Cerebellar cortex (tissue), 1 donor: ENCODE measurements around the gene ALKBH6.
"Not testable (repeated sequence)": the region's sequence is repeated elsewhere in the genome, so short reads cannot be mapped to it uniquely, and the experiment has no call there.

Experiments used
- DNase-seq: peaks from one replicate; pipeline ENCODE4 v3.0.0-alpha.2; 2015; ENCODE audit warnings: low spot score

ALKBH6 gene

DNA sequence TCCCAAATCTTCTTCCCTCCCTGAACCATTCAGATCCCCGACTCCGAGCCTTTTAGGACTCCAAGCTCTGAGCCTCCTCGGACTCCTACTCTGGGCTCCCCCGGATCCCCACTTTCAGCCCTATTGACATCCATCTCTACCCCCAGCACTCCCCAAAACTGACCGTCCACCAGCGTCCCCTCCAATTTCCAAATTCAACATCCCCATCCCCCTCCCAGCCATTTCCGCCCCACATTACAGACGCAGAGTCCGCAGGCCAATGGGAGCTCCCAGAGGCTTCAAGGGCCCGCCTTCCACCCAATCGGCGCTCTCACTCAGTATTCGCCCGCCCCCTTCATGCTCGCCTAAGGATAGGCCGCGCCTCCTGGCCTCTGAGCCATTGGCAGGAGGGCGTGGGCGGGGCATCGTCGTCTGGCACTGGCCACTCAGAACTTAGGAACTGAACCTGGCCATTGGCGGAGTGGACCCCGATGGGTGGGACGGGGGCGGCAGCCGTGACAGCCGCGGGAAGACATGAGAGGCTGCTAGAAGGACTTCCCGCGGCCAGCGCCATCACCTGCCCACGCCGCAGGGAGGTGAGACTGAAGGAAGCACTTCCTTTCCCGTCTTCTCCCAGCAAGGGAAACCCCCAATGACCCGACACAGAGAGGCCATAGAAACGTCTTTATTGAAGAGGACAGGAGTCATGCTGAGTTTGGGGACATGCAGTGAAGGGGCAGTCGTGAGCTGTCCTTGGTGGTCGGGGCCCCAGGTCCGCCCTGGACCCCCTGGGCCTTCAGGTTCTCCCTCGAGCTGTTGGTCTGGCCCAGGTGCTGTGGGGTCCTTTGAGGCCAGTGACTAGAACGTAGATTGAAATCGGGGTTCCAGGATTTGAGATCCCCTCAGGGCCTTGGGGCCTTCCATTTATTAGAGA, at the start of gene ALKBH6:
TSS of gene ALKBH6 (minus strand) at position 202 of the 913 bp plus-strand sequence. CDS start 816 bp downstream, outside the sequence.
- peak; percentile 100 for DNase-seq

GRCh38 chr19:36061367-36061766, 47.4 kb upstream of the ALKBH6 start:
- DNase-seq = no peak

GRCh38 chr19:36060430-36060829, 46.4 kb upstream of the ALKBH6 start:
- DNase-seq = peak; percentile 60

DNA sequence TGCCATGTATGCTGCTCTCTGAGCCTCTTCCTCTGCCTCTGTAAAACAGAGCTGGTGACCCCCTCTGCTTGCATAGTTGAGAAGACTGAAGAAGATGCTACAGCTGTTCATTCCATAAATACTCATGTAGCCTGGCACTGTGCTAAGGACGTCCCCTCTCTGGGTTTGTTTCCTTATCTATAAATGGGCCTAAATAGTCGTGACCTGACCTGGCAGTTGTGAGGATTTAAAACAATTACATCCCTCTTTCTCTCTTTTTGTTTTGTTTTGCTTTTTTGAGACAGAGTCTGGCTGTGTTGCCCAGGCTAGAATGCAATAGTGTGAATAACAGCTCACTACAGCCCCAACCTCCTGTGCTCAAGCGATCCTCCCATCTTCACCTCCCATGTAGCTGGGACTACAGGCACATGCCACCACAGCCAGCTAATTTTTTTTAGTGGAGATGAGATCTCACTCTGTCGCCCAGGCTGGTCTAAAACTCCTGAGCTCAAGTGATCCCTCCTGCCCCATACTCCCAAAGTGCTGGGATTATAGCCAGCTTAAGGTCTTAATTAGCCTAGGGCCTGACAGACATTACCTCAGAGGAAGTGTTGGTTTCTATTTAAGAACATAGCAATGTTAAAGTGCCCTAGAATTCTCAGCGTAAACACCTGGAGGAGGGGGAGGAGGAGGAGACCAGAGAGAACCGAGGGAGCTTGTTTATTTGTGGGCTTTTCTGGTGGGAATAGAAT, 45.3 kb upstream of the ALKBH6 start:
- no peak for DNase-seq

DNA sequence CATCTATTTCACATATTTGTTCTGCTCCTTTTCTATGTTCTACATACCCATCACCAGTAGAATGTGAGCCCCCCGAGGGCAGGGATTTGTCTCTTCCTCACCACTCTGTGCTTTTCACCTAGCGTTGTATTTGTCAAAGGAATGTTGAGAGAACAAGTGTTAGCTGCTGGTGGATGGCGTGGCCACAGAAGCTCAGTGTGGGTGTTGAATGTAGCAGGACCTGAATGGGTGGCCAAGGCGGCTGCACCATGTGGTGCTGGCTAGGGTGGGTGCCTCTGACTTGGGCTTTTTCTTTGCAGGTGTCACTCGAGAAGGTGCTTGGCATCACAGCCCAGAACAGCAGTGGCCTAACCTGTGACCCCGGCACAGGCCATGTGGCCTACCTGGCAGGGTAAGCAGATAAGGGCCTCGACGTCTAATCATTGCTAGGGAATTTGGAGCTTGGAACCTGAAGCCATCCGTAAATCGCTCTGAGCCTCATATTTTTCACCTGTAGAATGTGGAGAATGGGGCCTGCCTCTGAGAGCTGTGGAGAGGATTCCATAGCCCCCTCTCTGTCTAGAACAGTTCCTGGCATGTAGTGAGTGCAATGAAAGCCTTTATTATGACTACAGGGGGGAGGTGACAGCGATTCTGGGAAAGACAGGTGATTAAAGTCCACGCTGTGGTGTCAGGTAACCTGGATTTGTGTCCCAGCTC, 44.6 kb upstream of the ALKBH6 start:
- no peak for DNase-seq

DNA sequence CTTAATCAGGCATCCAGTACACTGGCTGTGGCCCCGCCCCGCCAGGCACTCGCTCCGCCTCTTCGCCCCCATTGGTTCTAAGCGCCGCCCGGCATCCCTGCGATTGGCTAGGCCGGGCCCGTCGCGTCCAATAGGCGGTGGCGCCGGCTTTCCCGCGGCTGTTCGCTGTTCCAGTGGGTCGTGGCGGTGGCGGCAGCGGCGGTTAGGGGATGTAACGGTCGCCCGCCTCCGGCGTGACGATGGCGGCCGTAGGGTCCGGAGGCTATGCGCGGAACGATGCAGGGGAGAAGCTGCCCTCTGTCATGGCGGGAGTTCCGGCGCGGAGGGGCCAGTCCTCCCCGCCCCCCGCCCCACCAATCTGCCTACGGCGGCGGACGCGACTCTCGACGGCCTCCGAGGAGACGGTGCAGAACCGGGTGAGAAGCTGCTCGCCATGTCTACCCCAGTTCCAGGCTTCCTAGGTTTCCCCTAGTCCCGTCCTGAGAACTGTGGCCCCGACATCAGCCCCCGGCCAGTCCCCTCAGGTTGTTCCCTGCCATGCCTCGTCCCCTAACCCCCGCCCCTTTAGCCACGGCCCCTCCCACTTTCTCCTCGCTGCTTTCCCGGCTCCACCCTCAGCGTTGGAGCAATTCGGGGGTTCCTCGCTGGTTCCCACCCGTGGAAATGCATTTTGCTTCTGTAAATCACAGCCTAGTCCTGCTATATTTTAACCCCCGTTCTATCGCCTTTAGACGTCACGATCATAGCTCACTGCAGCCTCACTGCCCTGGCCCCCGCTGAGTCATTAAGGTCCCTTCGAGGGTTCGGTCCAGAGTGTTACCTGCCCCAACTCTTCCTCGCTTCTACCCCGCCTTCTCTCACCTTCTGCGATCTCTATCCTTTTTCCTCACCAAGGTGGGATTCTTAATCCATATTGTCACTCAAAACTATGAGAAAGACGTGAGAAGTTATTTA, 41.0 kb upstream of the ALKBH6 start, which contains the start of gene WDR62:
TSS of gene WDR62 (plus strand) at position 165 of the 954 bp plus-strand sequence. CDS start at position 240, 75 bp downstream.
- DNase-seq = peak; percentile 26

GRCh38 chr19:36054119-36054732, 40.2 kb upstream of the ALKBH6 start, which contains the start of gene THAP8:
Gene THAP8, minus strand, starts transcription at chr19:36054285. Its CDS starts 68 bp downstream, at chr19:36054217.
- peak; percentile 99 for DNase-seq

DNA sequence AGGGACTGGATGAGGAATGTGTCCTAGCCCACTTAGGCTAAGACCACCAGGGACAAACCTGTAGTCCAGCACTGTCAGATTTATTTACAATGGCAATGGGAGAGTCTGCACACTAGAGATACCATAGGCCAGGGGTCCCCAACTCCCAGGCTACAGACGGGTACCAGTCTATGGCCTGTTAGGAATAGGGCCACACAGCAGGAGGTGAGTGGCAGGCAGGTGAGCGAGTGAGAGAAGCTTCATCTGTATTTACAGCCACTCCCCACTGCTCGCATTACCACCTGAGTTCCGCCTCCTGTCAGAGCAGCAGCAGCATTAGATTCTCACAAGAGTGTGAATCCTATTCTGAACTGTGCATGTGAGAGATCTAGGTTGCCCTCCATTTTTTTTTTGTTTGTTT, 37.6 kb upstream of the ALKBH6 start:
- DNase-seq = no peak

DNA sequence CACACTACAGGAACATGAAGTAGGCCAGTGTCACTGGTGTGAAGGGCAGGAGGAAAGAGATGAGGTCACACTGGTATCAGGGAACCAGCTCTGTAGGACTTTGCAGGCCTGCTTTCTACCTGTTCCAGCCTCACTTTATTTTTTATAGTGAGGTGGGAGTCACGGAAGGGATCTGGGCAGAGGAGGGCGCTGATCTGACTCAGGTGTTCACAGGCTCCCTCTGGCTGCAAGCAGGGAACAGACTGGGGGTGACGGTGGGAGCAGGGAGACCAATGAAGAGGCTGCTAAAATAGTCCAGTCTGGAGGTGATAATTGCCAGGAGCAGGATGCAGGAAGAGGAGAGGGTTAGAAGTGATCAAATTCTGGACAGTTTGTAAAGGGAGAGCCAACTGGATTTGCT, 37.2 kb upstream of the ALKBH6 start:
- peak; percentile 67 for DNase-seq

DNA sequence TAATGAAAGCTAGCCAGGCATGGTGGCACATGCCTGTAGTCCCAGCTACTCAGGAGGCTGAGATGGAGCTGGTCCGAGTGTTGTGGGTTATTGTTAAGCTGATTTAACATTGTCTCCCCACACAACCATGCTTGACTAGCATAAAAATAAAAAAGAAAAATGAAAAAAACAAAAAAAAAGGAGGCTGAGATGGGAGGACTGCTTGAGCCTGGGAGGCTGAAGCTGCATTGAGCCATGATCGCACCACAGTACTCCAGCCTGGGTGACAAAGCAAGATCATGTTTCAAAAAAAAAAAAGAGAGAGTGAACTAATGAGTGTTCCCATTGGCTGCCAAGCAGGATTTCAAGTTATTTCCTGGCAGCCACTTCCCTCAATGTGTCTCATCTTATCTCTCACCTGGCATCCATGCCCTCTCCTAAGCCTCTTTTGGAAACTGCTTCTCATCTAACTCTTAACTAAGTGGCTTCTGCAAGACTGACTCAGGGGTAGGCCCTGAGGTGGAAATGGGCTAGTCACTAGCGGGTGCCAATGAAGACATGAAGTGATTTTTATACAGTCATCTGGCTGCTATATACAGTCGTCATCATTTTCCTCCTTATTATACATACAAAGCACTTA, 35.2 kb upstream of the ALKBH6 start:
- no peak for DNase-seq

DNA sequence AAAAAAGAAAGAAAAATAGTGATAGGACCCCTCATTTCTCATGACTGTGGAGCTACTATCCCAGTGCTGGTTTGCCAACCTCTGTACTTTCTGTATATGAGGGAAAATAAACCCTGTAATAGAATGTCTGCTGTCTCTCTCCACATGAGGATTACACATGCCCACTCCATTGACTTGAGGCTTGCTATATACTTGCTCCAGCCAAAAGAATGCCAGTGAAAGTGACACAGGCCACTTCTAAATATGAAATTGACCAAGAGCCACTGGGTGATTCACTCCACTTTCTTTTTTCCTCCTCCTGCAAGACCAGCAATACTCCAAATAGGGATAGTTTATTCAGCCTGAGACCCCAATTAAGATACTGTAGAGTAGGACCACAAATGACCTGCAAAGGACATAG, 33.8 kb upstream of the ALKBH6 start:
- DNase-seq = no peak

GRCh38 chr19:36046443-36047050, 32.5 kb upstream of the ALKBH6 start:
- no peak for DNase-seq

- no peak for DNase-seq
Observed at GRCh38 chr19:36043952-36044351, 29.9 kb upstream of the ALKBH6 start.

- no peak for DNase-seq
Observed at GRCh38 chr19:36041831-36042230, 27.8 kb upstream of the ALKBH6 start.

- not testable (repeated sequence) for DNase-seq
Observed at GRCh38 chr19:36041092-36041491, 27.1 kb upstream of the ALKBH6 start.

DNA sequence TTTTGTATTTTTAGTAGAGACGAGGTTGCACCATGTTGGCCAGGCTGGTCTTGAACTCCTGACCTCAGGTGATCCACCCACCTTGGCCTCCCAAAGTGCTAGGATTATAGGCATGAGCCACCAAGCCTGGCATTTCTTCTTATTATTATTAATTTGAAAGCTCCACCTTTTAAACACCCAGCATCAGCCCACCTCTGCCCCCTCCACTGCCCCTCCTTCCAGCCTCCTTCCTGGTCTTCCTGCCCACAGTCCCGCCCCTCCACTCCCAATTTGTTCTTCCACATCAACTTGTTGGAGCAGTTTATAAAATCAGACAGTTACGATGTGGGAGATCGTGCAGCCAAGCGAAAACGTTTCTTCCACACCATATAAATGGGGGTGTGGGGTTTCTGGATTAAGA, 26.5 kb upstream of the ALKBH6 start:
- DNase-seq = no peak

DNA sequence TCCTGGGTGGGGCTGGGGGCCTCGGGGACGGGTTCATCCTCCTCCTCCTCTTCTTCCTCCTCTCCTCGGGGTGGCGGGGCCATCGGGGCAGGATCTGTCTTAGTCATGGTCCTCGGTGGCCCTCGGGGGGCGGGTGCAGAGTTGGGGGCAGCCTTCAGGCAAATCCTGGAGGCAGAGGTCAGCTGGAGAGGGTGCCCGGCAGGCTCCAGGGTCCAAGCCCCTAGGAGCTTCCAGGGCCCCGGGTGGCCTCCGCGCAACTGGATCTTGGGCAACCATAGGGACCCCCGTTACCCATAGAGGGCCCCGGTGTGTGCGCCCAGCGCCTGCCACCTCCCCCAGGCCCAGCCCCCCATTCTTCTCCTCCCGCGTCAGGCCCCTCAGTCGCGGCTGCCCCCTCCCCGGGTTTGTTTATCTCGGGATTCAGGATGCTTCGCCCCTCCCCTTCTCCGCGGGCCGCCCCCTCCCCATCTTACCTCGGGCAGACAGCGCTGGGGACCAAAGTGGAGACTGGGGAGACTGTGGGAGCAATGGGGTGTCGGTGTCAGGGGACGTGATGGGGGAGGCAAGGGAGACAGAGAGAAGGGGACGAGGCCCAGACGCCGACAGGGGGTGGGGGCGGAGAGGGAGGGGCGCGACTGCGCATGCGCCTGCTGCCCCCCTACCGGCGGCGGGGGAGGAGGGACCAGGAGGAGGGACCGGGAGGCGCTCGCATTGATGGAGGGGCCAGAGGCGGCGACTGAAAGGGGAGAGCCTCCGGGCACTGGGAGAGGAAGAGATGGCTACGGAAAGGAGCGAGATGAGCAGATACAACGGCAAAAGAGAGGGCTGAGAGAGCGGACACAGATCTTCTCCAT, 18.5 kb upstream of the ALKBH6 start, which contains the start of gene CLIP3:
TSS of gene CLIP3 (minus strand) at position 623 of the 854 bp plus-strand sequence. CDS start at position 107, 516 bp downstream.
- DNase-seq = peak; percentile 79

DNA sequence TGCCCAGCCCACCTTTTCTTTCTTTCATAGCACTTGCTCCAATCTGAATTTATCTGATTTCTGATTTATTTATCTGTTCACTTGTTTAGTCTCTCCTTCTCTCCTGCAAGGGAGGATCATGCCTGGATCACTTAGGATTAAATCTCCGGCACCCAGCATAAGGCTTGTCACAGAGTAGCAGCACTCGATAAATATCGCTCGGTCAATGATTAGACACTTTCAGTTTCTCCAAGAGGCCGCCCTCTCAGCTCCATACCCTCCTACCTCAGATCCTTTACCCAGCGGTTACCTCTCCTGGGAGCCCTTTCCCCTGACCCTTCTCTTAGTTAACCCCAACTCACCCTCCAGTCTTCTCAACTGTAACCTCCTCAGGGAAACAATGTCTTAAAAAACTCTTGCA, 17.3 kb upstream of the ALKBH6 start:
- DNase-seq = no peak
